OCI-LY1 (cell line): ENCODE measurements around the gene SLC37A1.

Experiments
- EZH2 ChIP-seq: fragments of 200-600 bp; sonication (generic), shearing (Covaris generic); IDR thresholded peaks from 2 replicates; pipeline ENCODE4 v1.8.0; 2017; ENCODE audit warnings: borderline replicate concordance, mixed run types, mild to moderate bottlenecking, antibody characterized with exemption, low read length, moderate library complexity, mixed read lengths
- TF ChIP-seq, protein P1 (sequence below): fragments of 200-600 bp; sonication (generic), shearing (Covaris generic); IDR thresholded peaks from 2 replicates; pipeline ENCODE4 v1.5.1; 2017; ENCODE audit warnings: mild to moderate bottlenecking, antibody characterized with exemption, low read length, moderate library complexity, mixed read lengths

DNA sequence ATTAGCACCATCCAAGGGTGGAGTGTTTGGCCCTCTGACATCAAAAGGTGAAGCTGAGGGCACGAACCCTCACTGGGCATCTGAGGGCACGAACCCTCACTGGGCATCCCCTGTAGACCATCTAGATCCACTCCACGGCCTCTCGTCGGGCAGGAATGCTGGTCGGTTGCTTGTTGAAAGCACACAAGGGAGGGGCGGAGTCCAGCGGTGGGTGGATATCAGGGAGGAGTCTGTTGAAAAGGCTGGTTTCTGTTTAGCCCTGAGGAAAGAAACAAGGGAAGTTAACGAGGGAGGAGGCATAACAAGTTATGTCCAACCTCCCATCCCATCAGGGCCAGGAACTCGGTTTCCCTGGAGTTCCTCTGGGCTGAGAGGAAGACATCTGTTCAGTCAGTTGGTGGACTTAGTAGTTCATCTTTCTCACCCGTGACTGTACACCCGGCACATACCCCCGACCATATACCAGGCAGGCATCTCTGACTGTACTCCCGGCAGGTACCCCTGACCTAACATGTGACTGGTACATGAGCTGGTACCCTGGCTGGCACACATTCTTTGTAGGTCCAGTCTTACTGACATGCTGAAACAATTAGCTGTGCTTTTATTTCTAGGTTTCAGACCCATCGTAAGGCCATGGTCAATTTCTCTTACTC is 107.6 kb downstream of the SLC37A1 start:
- TF ChIP-seq, protein P1, sequence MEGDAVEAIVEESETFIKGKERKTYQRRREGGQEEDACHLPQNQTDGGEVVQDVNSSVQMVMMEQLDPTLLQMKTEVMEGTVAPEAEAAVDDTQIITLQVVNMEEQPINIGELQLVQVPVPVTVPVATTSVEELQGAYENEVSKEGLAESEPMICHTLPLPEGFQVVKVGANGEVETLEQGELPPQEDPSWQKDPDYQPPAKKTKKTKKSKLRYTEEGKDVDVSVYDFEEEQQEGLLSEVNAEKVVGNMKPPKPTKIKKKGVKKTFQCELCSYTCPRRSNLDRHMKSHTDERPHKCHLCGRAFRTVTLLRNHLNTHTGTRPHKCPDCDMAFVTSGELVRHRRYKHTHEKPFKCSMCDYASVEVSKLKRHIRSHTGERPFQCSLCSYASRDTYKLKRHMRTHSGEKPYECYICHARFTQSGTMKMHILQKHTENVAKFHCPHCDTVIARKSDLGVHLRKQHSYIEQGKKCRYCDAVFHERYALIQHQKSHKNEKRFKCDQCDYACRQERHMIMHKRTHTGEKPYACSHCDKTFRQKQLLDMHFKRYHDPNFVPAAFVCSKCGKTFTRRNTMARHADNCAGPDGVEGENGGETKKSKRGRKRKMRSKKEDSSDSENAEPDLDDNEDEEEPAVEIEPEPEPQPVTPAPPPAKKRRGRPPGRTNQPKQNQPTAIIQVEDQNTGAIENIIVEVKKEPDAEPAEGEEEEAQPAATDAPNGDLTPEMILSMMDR, result no peak
- TF ChIP-seq EZH2, result no peak
